HepG2 (cell line): Measurements from ENCODE around the gene LITAFD. TPM values are rescaled to one million over a fixed set of nuclear protein-coding genes. Genes with fewer than 3 reads are reported as not detected.
A peak's percentile ranks its signal among the peaks of the same experiment; 100 is the strongest.

Experiments
- ATAC-seq: fragments of 200-7000 bp; cut with Tn5 transposase; 3 replicates; pipeline ENCODE4 v1.9.1; 2020; ENCODE audit warnings: mild to moderate bottlenecking, moderate library complexity
- BruUV-seq: library from RNA; stranded (reverse); fragments of 400-500 nt; replicated peaks from 2 replicates; lab custom pipeline; 2021; lab: Mats Ljungman, UMichigan
- CTCF ChIA-PET: fragments of 300-600 bp; formaldehyde crosslinking; extraction: SDS; loops from one replicate; lab custom pipeline; 2021; ENCODE audit warnings: low total read pairs, inconsistent platforms, low intra/inter-chr PET ratio; lab: Yijun Ruan, JAX
- POLR2A ChIA-PET: fragments of 350-600 bp; sonication (Branson Sonifier 250); formaldehyde crosslinking; loops from one replicate; lab custom pipeline; 2020; ENCODE audit warnings: antibody characterized with exemption, inconsistent platforms; lab: Yijun Ruan, JAX
- DNase-seq: peaks from one replicate; pipeline ENCODE4 v3.0.0-alpha.2; 2015; ENCODE audit warnings: low spot score
- FAIRE-seq: peaks from 3 replicates; lab custom pipeline; 2011; peaks lifted over from hg19 to GRCh38; lab: Jason Lieb, UNC
- H2AFZ ChIP-seq: one replicate; pipeline ENCODE4 v1.6.1; 2011; ENCODE audit warnings: low read length, inconsistent platforms
- H3K27ac ChIP-seq: fragments of 300-600 bp; 3 replicates; pipeline ENCODE4 v1.8.0; 2011; ENCODE audit warnings: mixed run types, mild to moderate bottlenecking, mixed read lengths, low read length, inconsistent platforms; ENCODE audit not compliant: insufficient read depth; ENCODE audit errors: extremely low read length
- H3K27me3 ChIP-seq, 2 experiments: fragments of 200-600 bp in 1 of 2; 2 replicates in 1 of 2; 3 replicates in 1 of 2; pipeline versions ENCODE4 v1.6.0 to v1.8.0; 2011; ENCODE audit warnings: low read length in 2 of 2, mild to moderate bottlenecking in 2 of 2, moderate library complexity in 2 of 2, inconsistent platforms in 1 of 2; ENCODE audit not compliant: insufficient read depth in 2 of 2, control insufficient read depth in 1 of 2
- H3K36me3 ChIP-seq, 2 experiments: fragments of 200-600 bp in 1 of 2; replicated peaks in 1 of 2; 2 replicates in 1 of 2; 3 replicates in 1 of 2; pipeline versions ENCODE4 v1.5.1 to v1.8.0; 2011; ENCODE audit warnings: low read length in 2 of 2, inconsistent platforms in 1 of 2; ENCODE audit not compliant: insufficient read depth in 2 of 2, control insufficient read depth in 1 of 2
- H3K4me1 ChIP-seq: 2 replicates; pipeline ENCODE4 v1.5.1; 2012; ENCODE audit warnings: low read length, inconsistent platforms; ENCODE audit not compliant: insufficient read depth
- H3K4me2 ChIP-seq: 2 replicates; pipeline ENCODE4 v1.6.0; 2011; ENCODE audit warnings: low read depth, low read length, inconsistent platforms
- H3K4me3 ChIP-seq, 3 experiments: fragments of 200-600 bp in 1 of 3; sonication (generic), shearing (Covaris generic) in 1 of 3; replicated peaks in 1 of 3; 2 replicates each; pipeline ENCODE4 v1.5.1; 2011 to 2016; ENCODE audit warnings: low read length in 3 of 3, inconsistent platforms in 2 of 3, low read depth in 2 of 3, mild to moderate bottlenecking in 2 of 3, control low read depth in 1 of 3, mixed read lengths in 1 of 3; ENCODE audit not compliant: insufficient read depth in 1 of 3
- H3K79me2 ChIP-seq: one replicate; pipeline ENCODE4 v1.6.1; 2011; ENCODE audit warnings: low read length, inconsistent platforms; ENCODE audit not compliant: insufficient read depth
- H3K9ac ChIP-seq: 2 replicates; pipeline ENCODE4 v1.6.0; 2011; ENCODE audit warnings: mild to moderate bottlenecking, low read depth, low read length, inconsistent platforms; ENCODE audit not compliant: insufficient read depth
- H3K9me3 ChIP-seq: 2 replicates; pipeline ENCODE4 v1.5.1; 2012; ENCODE audit warnings: mild to moderate bottlenecking, low read length
- H4K20me1 ChIP-seq: 2 replicates; pipeline ENCODE4 v1.6.0; 2011; ENCODE audit warnings: inconsistent platforms, mild to moderate bottlenecking, low read length, moderate library complexity; ENCODE audit not compliant: insufficient read depth
- ADNP ChIP-seq: sonication (generic); formaldehyde crosslinking; IDR thresholded peaks from 2 replicates; pipeline ENCODE4 v1.4.0; 2020; ENCODE audit warnings: missing genetic modification reagents
- ARNT2 ChIP-seq: sonication (generic); formaldehyde crosslinking; IDR thresholded peaks from 2 replicates; pipeline ENCODE4 v1.8.0; 2022; ENCODE audit warnings: mild to moderate bottlenecking, low read depth, missing genetic modification reagents, moderate library complexity
- BRCA1 ChIP-seq: sonication (generic); formaldehyde crosslinking; IDR thresholded peaks from 2 replicates; pipeline ENCODE4 v1.4.0; 2020; ENCODE audit warnings: missing genetic modification reagents
- CCDC6 ChIP-seq: sonication (generic); formaldehyde crosslinking; IDR thresholded peaks from 2 replicates; pipeline ENCODE4 v1.8.1; 2022; ENCODE audit warnings: mild to moderate bottlenecking, missing genetic modification reagents, moderate library complexity
- FOXO1 ChIP-seq: sonication (generic); formaldehyde crosslinking; IDR thresholded peaks from 2 replicates; pipeline ENCODE4 v1.4.0; 2020; ENCODE audit warnings: missing genetic modification reagents
- GABPA ChIP-seq, 2 experiments: IDR thresholded peaks; 2 replicates each; pipeline ENCODE4 v1.6.1; 2011 to 2016; ENCODE audit warnings: low read depth in 2 of 2, low read length in 1 of 2, missing biosample characterization in 1 of 2, missing genetic modification characterization in 1 of 2
- HOXA7 ChIP-seq: sonication (generic); formaldehyde crosslinking; IDR thresholded peaks from 2 replicates; pipeline ENCODE4 v1.8.1; 2022; ENCODE audit warnings: mild to moderate bottlenecking, missing genetic modification reagents, moderate library complexity
- MED1 ChIP-seq: sonication (generic); formaldehyde crosslinking; IDR thresholded peaks from 2 replicates; pipeline ENCODE4 v1.4.0; 2020; ENCODE audit warnings: missing genetic modification reagents
- MEIS2 ChIP-seq: sonication (generic); formaldehyde crosslinking; IDR thresholded peaks from 2 replicates; pipeline ENCODE4 v1.9.0; 2021; ENCODE audit warnings: mild to moderate bottlenecking, missing genetic modification reagents
- NFKBIZ ChIP-seq: IDR thresholded peaks from 2 replicates; pipeline ENCODE4 v1.6.1; 2018; ENCODE audit warnings: missing genetic modification reagents, missing compliant biosample characterization
- NR2C2 ChIP-seq: sonication (generic); formaldehyde crosslinking; IDR thresholded peaks from 2 replicates; pipeline ENCODE4 v1.4.0; 2020; ENCODE audit warnings: missing genetic modification reagents, mild to moderate bottlenecking, moderate library complexity, borderline replicate concordance
- NR3C1 ChIP-seq: sonication (generic); formaldehyde crosslinking; IDR thresholded peaks from 2 replicates; pipeline ENCODE4 v1.4.0; 2020; ENCODE audit warnings: missing genetic modification reagents
- SRF ChIP-seq: IDR thresholded peaks from 2 replicates; pipeline ENCODE4 v1.6.1; 2011; ENCODE audit warnings: mild to moderate bottlenecking, low read depth, low read length, moderate library complexity
- SRSF1 ChIP-seq: fragments of 200-400 bp; formaldehyde crosslinking; optimal IDR thresholded peaks from 2 replicates; pipeline ENCODE3; 2017; ENCODE audit warnings: mild to moderate bottlenecking, low read depth, low read length, moderate library complexity
- TBX2 ChIP-seq: sonication (generic); formaldehyde crosslinking; IDR thresholded peaks from 2 replicates; pipeline ENCODE4 v1.5.0; 2020; ENCODE audit warnings: missing genetic modification reagents, mild to moderate bottlenecking, borderline replicate concordance
- ZNF180 ChIP-seq: sonication (generic); formaldehyde crosslinking; IDR thresholded peaks from 2 replicates; pipeline ENCODE4 v1.4.0; 2020; ENCODE audit warnings: low read depth, missing genetic modification reagents, borderline replicate concordance
- ZNF878 ChIP-seq: sonication (generic); formaldehyde crosslinking; IDR thresholded peaks from 2 replicates; pipeline ENCODE4 v1.8.1; 2023; ENCODE audit warnings: mild to moderate bottlenecking, missing genetic modification reagents, moderate library complexity
- WGBS: methylation state at CpG from one replicate; pipeline ENCODE4 v1.1.6; 2017; ENCODE audit warnings: low lambda C conversion rate; 5-methylcytosine and 5-hydroxymethylcytosine counted together
- in situ Hi-C: cut with HindIII; loops from 2 replicates; pipeline ENCODE4 v1.10.0; 2017; ENCODE audit warnings: low pct_unique_long_range_greater_than_20kb; ENCODE audit not compliant: extremely low pct_ligation_motif_present
- intact Hi-C: fragments of 100-400 bp; cut with micrococcal nuclease; formaldehyde crosslinking; loops from one replicate; pipeline ENCODE4 v1.10.0; 2022; ENCODE audit not compliant: unreplicated experiment
- polyA plus RNA-seq, 8 experiments: library from polyadenylated mRNA; depleted of rRNA in 3 of 8; stranded (reverse) in 7 of 8; unstranded in 1 of 8; fragments of >200 nt; fragmentation: Illumina TruSeq in 4 of 8; extraction: Trizol in 4 of 8; gene quantifications; 2 replicates each; pipeline versions ENCODE4 v1.2.1 to v1.2.3, GENCODE V29; 2011 to 2016; ENCODE audit warnings: low read depth in 4 of 8, missing spikeins in 1 of 8, mixed read lengths in 1 of 8; ENCODE audit not compliant: insufficient read depth in 1 of 8
- total RNA-seq, 5 experiments: library from RNA; depleted of rRNA; stranded (reverse); fragments of >200 nt; fragmentation: Illumina TruSeq; extraction: Trizol; gene quantifications; 2 replicates each; pipeline ENCODE4 v1.2.3, GENCODE V29; 2016; ENCODE audit warnings: low read depth in 1 of 5
- TF ChIP-seq, protein P1 (sequence below): sonication (generic); formaldehyde crosslinking; IDR thresholded peaks from 2 replicates; pipeline ENCODE4 v1.4.0; 2020; ENCODE audit warnings: missing genetic modification reagents, mild to moderate bottlenecking, borderline replicate concordance
- TF ChIP-seq, protein P2 (sequence below): sonication (generic); formaldehyde crosslinking; IDR thresholded peaks from 2 replicates; pipeline ENCODE4 v1.8.1; 2023; ENCODE audit warnings: missing genetic modification reagents, mild to moderate bottlenecking, borderline replicate concordance

Gene LITAFD
- total and polyA plus RNA-seq, 2 of the 13 experiments (the other 11 are each of a cell fraction or from before 2014, with no cell fraction given): not detected

DNA sequence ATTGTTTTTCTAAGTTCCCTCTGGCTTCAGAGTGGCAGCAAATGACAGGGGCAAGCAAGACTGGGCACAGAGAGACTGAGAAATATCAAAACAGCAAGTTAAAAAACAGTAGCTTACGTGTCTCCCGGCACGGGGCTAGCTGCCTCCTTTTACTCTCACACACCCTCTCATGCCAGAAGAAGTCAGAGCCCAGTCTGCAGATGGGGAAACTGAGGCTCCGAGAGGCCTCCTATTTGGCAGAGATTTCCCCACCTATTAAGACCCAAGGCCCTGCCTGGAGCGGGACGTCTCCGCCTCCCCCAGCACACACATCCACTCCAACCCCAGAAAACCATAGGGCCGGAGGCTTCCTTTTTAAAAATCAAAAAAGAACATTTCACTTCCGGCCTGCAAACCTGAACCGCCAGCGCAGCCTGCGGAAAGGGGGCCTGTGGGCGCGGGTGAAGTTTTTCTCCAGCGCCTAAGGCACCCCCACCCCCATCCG is 14.2 kb upstream of the LITAFD start (continued):
- no peak for TF ChIP-seq HOXA7 (CRISPR knock-in tag)
- TF ChIP-seq ZNF180 (CRISPR knock-in tag): no peak
- TF ChIP-seq, protein P1, sequence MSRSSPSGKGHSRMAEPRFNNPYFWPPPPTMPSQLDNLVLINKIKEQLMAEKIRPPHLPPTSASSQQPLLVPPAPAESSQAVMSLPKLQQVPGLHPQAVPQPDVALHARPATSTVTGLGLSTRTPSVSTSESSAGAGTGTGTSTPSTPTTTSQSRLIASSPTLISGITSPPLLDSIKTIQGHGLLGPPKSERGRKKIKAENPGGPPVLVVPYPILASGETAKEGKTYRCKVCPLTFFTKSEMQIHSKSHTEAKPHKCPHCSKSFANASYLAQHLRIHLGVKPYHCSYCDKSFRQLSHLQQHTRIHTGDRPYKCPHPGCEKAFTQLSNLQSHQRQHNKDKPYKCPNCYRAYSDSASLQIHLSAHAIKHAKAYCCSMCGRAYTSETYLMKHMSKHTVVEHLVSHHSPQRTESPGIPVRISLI: no peak
- no peak for TF ChIP-seq NR2C2
- 0 out of 2 replicates have a peak, but pooled peaks have one; percentile 4 for TF ChIP-seq ADNP (CRISPR knock-in tag)
- no peak for TF ChIP-seq CCDC6 (CRISPR knock-in tag)
- no peak for TF ChIP-seq NR3C1 (CRISPR knock-in tag)
- no peak for TF ChIP-seq NFKBIZ
- no peak for TF ChIP-seq ZNF878 (CRISPR knock-in tag)
- no peak for TF ChIP-seq BRCA1 (CRISPR knock-in tag)
- no peak; the same call in 1 of the 2 replicates for TF ChIP-seq TBX2
- no peak for TF ChIP-seq FOXO1 (CRISPR knock-in tag)

DNA sequence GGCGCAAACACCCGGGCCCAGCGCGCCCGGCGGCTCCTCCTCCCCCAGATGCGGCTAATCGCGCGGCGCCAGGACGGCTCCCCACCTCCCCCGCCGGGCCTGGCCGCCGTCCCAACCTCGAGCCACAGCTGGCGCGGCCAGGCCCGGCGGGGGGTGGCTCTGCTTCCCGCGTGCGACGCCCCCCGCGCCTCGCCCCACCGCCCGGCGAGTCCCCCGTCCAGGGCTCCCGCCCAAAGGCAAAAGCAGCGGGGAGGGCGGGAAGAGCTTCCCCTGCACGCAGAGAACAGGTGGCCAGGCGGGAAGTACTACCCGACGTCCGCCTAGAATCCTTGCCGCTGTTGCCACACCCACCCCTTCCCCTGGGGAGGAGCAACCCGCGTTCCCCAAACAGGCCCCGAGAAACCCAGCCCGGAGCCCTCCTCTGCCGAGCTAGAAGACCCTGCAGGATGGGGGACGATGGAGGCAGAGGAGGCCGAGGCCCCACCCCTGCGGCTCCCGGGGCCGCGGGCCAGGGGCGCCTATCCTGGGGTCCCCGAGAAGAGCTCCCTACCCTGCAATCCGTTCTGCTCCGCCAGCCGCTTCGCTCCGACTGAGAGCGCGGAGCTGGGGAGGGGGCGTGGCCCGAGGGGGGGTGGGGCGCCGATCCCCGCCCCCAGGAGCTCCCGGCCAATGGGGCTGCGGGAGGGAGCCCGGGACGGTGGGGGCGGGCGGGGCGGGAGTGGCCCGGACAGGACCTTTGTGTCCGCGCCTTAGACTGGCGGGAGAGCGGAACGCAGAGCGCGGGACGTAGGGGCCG is 13.5 kb upstream of the LITAFD start, which contains the start of gene CARHSP1:
CARHSP1 (minus strand) TSS at position 591 of the 796 bp plus-strand sequence. CDS start 9,678 bp downstream, outside the sequence.
- H3K27me3 ChIP-seq: no peaks in the 10 kb centered on the region; a peak in 1 of 5 replicates
- peaks cover 76% of the 10 kb centered on the region for H3K4me1 ChIP-seq
- H3K27ac ChIP-seq: peak within 1 kb of the TSS; percentile 95
- intact Hi-C loops (loop anchor here (5.0 kb wide), 1 partner anchor 224 kb away; the partner anchor contains the start of gene HAPSTR1), in situ Hi-C loops (no loop called here)
- WGBS: 2% methylated on average over 42 of the region's 83 CpGs
- peaks cover 37% of the 10 kb centered on the region; the same call in 1 of the 2 replicates for H4K20me1 ChIP-seq
- H3K4me3 ChIP-seq: peak within 1 kb of the TSS; percentile 82 to 97 (median 87)
- no peak within 1 kb of the TSS for H2AFZ ChIP-seq
- BruUV-seq: no TSS peak
- H3K36me3 ChIP-seq: no peaks in the 10 kb centered on the region
- FAIRE-seq (no peak), DNase-seq (peak; percentile 93), ATAC-seq (peak; percentile 63)
- POLR2A ChIA-PET: interaction anchor here (0.9 to 10.4 kb wide), 18 partner anchors 8 to 224 kb away, joined by 3 to 235 read pairs (median 4); partner anchors contain the start of genes HAPSTR1, LITAFD, PMM2 and TMEM186
- H3K9me3 ChIP-seq: no peaks in the 10 kb centered on the region
- H3K79me2 ChIP-seq: peaks cover 48% of the 10 kb centered on the region
- CTCF ChIA-PET: no interaction called here
- H3K9ac ChIP-seq: peak within 1 kb of the TSS; percentile 86
- H3K4me2 ChIP-seq: peak within 1 kb of the TSS; percentile 96
- no peak for TF ChIP-seq MED1
- TF ChIP-seq GABPA (IDR thresholded peaks at IDR 0.05; ENCODE audit: low read depth, low read length): no peak
- no peak for TF ChIP-seq GABPA (CRISPR knock-in tag; IDR thresholded peaks at IDR 0.05; ENCODE audit: low read depth)
- TF ChIP-seq ARNT2 (CRISPR knock-in tag): 0 out of 2 replicates have a peak, but pooled peaks have one; percentile 42
- TF ChIP-seq SRSF1: no peak
- TF ChIP-seq, protein P2, sequence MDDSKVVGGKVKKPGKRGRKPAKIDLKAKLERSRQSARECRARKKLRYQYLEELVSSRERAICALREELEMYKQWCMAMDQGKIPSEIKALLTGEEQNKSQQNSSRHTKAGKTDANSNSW (CRISPR knock-in tag): peak; percentile 39; the same call in 1 of the 2 replicates
- peak; percentile 7; the same call in 1 of the 2 replicates for TF ChIP-seq MEIS2
- no peak for TF ChIP-seq SRF
